OCI-LY1 (cell line): Measurements from ENCODE around the gene CRK.

ENCODE experiments used
- H2AFZ ChIP-seq: fragments of 200-600 bp; sonication (generic), shearing (Covaris generic); 2 replicates; pipeline ENCODE4 v1.6.0; 2014; ENCODE audit warnings: antibody characterized with exemption, mild to moderate bottlenecking, low read length
- H3F3A ChIP-seq: fragments of 200-600 bp; sonication (generic), shearing (Covaris generic); 2 replicates; pipeline ENCODE4 v1.6.0; 2014; ENCODE audit warnings: mild to moderate bottlenecking, antibody characterized with exemption, low read length, moderate library complexity; ENCODE audit not compliant: insufficient read depth
- H3K27ac ChIP-seq: fragments of 200-600 bp; sonication (generic); 2 replicates; pipeline ENCODE4 v1.5.1; 2014; ENCODE audit warnings: low read length, mixed run types, mild to moderate bottlenecking, low read depth; ENCODE audit not compliant: poor library complexity, severe bottlenecking
- H3K27me3 ChIP-seq: fragments of 200-600 bp; sonication (generic); 2 replicates; pipeline ENCODE4 v1.6.0; 2014; ENCODE audit warnings: antibody characterized with exemption, mild to moderate bottlenecking, low read length, moderate library complexity; ENCODE audit not compliant: insufficient read depth
- H3K36me3 ChIP-seq: fragments of 200-600 bp; sonication (generic); 2 replicates; pipeline ENCODE4 v1.6.1; 2014; ENCODE audit warnings: mild to moderate bottlenecking, antibody characterized with exemption, low read length, moderate library complexity, mixed read lengths; ENCODE audit not compliant: insufficient read depth
- H3K4me1 ChIP-seq: fragments of 200-600 bp; sonication (generic); 2 replicates; pipeline ENCODE4 v1.5.1; 2014; ENCODE audit warnings: mild to moderate bottlenecking, low read length, moderate library complexity; ENCODE audit not compliant: insufficient read depth, severe bottlenecking
- H3K4me2 ChIP-seq: fragments of 200-600 bp; sonication (generic), shearing (Covaris generic); 2 replicates; pipeline ENCODE4 v1.6.1; 2014; ENCODE audit warnings: low read length
- H3K4me3 ChIP-seq: fragments of 200-600 bp; sonication (generic); 2 replicates; pipeline ENCODE4 v1.5.1; 2014; ENCODE audit warnings: low read length, low read depth, mild to moderate bottlenecking, mixed read lengths; ENCODE audit not compliant: poor library complexity, severe bottlenecking
- H3K79me2 ChIP-seq: fragments of 200-600 bp; shearing (Covaris generic); 2 replicates; pipeline ENCODE4 v1.6.1; 2016; ENCODE audit warnings: mixed run types, low read length, mixed read lengths; ENCODE audit not compliant: insufficient read depth
- H3K9ac ChIP-seq: fragments of 200-600 bp; sonication (generic), shearing (Covaris generic); 2 replicates; pipeline ENCODE4 v1.6.1; 2014; ENCODE audit warnings: mild to moderate bottlenecking, low read length, mixed read lengths
- H3K9me2 ChIP-seq: fragments of 200-600 bp; sonication (generic), shearing (Covaris generic); 2 replicates; pipeline ENCODE4 v1.6.1; 2014; ENCODE audit warnings: low read depth, mild to moderate bottlenecking, low read length, mixed read lengths
- H3K9me3 ChIP-seq: fragments of 200-600 bp; shearing (Covaris generic); 2 replicates; pipeline ENCODE4 v1.6.1; 2014; ENCODE audit warnings: low read length, mixed read lengths
- H4K20me1 ChIP-seq: fragments of 200-600 bp; sonication (generic), shearing (Covaris generic); 2 replicates; pipeline ENCODE4 v1.6.0; 2016; ENCODE audit warnings: mild to moderate bottlenecking, low read length; ENCODE audit not compliant: insufficient read depth
- EZH2 ChIP-seq: fragments of 200-600 bp; sonication (generic), shearing (Covaris generic); IDR thresholded peaks from 2 replicates; pipeline ENCODE4 v1.8.0; 2017; ENCODE audit warnings: borderline replicate concordance, mixed run types, mild to moderate bottlenecking, antibody characterized with exemption, low read length, moderate library complexity, mixed read lengths
- TF ChIP-seq, protein P1 (sequence below): fragments of 200-600 bp; sonication (generic), shearing (Covaris generic); IDR thresholded peaks from 2 replicates; pipeline ENCODE4 v1.5.1; 2017; ENCODE audit warnings: mild to moderate bottlenecking, antibody characterized with exemption, low read length, moderate library complexity, mixed read lengths

The CRK gene

DNA sequence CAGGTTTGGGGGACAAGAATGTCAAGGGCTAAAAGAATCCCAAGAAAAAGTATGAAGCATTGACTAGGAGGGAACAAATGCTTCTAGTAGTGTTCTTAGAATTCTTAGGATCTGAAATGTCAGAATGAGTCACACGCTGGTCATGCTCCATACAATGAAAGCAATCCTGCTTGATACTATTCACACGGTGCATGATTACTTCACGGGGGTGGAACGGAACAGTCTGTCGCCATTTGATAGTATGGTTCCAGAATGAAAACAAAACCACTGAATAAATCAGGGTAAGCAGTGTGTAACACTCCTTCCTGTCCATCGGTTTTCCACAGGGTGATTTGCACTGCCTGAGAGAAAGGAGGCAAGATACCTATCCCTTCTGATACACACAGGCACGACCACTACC is 33.1 kb downstream of the CRK start:
- Histone ChIP-seq H4K20me1 (no peaks in the 10 kb centered on the region), H3K9me2 (no peaks in the 10 kb centered on the region), H3F3A (peaks cover 5% of the 10 kb centered on the region; the same call in 1 of the 2 replicates), H3K9me3 (no peaks in the 10 kb centered on the region), H3K27ac (no peak overlapping the region), H3K27me3 (no peaks in the 10 kb centered on the region), H3K4me1 (no peaks in the 10 kb centered on the region), H3K9ac (no peak overlapping the region), H3K79me2 (no peaks in the 10 kb centered on the region), H3K4me2 (no peak overlapping the region), H3K36me3 (peaks cover 46% of the 10 kb centered on the region), H3K4me3 (no peak overlapping the region), H2AFZ (no peak overlapping the region)
- TF ChIP-seq, protein P1, sequence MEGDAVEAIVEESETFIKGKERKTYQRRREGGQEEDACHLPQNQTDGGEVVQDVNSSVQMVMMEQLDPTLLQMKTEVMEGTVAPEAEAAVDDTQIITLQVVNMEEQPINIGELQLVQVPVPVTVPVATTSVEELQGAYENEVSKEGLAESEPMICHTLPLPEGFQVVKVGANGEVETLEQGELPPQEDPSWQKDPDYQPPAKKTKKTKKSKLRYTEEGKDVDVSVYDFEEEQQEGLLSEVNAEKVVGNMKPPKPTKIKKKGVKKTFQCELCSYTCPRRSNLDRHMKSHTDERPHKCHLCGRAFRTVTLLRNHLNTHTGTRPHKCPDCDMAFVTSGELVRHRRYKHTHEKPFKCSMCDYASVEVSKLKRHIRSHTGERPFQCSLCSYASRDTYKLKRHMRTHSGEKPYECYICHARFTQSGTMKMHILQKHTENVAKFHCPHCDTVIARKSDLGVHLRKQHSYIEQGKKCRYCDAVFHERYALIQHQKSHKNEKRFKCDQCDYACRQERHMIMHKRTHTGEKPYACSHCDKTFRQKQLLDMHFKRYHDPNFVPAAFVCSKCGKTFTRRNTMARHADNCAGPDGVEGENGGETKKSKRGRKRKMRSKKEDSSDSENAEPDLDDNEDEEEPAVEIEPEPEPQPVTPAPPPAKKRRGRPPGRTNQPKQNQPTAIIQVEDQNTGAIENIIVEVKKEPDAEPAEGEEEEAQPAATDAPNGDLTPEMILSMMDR: no peak
- TF ChIP-seq EZH2: no peak

DNA sequence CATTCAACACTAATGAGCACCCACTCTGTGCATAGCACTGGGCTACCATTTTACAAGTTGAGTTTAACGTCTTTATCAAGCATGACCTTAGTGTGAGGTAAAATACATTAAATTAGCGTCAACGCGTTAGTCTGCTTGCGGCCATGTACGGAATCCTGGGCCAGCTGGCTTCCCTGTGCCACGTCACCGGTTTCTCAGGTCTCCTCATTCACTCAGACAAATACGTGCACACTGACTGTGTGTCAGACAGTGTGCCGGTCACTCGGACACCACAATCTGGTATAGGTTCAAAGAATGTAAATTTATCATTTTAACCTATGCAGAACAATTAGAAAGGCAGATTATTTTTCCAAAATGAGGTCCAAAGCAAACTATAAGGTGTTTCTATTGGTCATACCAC is 34.6 kb downstream of the CRK start:
- Histone ChIP-seq H4K20me1 (no peaks in the 10 kb centered on the region), H3F3A (peaks cover 5% of the 10 kb centered on the region; the same call in 1 of the 2 replicates), H3K4me3 (no peak overlapping the region), H3K27ac (no peak overlapping the region), H3K9me2 (no peaks in the 10 kb centered on the region), H2AFZ (no peak overlapping the region), H3K4me1 (no peaks in the 10 kb centered on the region), H3K36me3 (peaks cover 46% of the 10 kb centered on the region), H3K4me2 (no peak overlapping the region), H3K79me2 (no peaks in the 10 kb centered on the region), H3K9ac (no peak overlapping the region), H3K27me3 (no peaks in the 10 kb centered on the region), H3K9me3 (no peaks in the 10 kb centered on the region)
- no peak for TF ChIP-seq EZH2
- TF ChIP-seq, protein P1: no peak

DNA sequence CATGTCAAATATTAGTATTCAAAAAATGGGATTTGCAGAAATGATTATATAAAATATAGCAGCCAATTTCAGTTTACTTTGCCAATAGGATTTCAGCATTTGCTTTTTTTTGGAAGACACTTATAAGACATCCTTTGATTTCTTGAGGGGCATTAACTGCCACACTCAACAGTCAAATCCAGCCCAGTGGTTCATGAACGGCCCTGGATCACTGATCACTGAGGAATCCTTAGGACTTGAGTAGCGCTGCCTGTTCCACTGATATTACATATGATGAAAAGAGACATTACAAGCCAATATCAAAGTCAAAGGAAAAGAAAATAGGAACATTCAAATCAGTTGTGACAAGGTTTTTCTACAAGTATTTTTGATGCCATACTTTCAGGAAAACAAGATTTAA is 35.1 kb downstream of the CRK start:
- H3K4me2 ChIP-seq: no peak overlapping the region
- H3K4me3 ChIP-seq: no peak overlapping the region
- H3K9me2 ChIP-seq: no peaks in the 10 kb centered on the region
- H3K4me1 ChIP-seq: no peaks in the 10 kb centered on the region
- no peak overlapping the region for H2AFZ ChIP-seq
- no peaks in the 10 kb centered on the region for H3K9me3 ChIP-seq
- H4K20me1 ChIP-seq: no peaks in the 10 kb centered on the region
- no peak overlapping the region for H3K27ac ChIP-seq
- no peak for TF ChIP-seq EZH2
- TF ChIP-seq, protein P1: no peak
- peaks cover 41% of the 10 kb centered on the region for H3K36me3 ChIP-seq
- H3F3A ChIP-seq: peaks cover 5% of the 10 kb centered on the region; the same call in 1 of the 2 replicates
- no peaks in the 10 kb centered on the region for H3K79me2 ChIP-seq
- H3K27me3 ChIP-seq: no peaks in the 10 kb centered on the region
- no peak overlapping the region for H3K9ac ChIP-seq
